HG02981 (cell line): Measurements from ENCODE around the gene PCNX1.

Experiments used
- ATAC-seq: cut with Tn5 transposase; IDR thresholded peaks from one replicate; pipeline ENCODE4 v1.9.1; 2021; ENCODE audit warnings: mild to moderate bottlenecking, moderate library complexity; ENCODE audit not compliant: unreplicated experiment

Gene PCNX1

DNA sequence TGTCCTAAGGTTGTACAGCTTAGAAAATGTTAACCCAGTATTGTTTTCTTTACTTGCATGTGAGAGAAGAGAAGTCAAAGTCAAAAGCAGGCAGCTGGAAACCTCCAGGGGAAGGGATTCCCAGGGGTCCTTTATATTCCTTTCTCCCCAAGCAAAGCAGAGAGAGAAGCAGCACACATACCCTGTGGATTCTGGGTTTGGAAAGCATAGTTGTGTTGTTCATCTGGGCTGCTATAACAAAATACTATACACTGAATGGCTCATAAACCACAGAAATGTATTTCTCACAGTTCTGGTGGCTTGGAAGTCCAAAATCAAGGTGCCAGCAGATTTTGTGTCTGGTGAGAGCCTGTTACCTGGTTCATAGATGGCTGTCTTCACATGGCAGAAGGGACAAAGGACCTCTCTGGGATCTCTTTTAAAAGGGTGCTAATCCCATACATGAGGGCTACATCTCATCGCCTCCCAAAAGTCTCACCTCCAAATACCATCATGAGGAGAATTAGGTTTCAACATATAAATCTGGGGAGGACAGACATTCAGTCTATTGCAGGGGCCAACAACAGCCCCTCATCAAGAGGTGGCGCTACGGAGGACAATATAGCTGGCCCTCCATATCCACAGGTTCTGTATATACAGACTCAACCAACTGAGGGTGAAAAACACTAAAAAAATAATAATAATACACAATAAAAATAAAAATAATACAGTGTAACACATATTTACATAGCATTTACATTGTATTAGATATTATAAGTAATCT is 19.3 kb upstream of the PCNX1 start:
- ATAC-seq: no peak

DNA sequence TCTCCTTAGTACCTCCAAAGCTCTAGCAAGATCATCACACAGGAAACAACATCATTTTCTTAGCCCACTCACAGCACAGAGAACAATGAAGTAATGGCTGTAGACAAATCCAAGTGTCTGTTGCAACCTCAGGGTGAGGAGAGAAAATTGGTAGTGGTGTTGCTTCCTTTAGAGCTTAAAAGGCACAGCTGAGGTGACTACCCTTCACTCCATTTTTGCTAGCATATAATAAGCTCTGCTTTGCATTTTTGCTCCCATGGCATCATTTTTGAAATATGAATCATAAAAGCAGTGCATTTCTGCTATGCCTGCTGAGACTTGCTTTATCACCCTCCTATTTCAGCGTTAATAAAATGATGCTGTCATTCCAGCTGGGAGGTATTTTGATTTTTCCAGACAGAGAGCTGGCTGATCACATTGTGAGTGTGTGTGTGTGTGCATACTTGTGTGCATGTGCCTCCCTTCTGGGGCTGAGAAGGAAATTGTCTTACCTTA is 18.5 kb upstream of the PCNX1 start:
- no peak for ATAC-seq

DNA sequence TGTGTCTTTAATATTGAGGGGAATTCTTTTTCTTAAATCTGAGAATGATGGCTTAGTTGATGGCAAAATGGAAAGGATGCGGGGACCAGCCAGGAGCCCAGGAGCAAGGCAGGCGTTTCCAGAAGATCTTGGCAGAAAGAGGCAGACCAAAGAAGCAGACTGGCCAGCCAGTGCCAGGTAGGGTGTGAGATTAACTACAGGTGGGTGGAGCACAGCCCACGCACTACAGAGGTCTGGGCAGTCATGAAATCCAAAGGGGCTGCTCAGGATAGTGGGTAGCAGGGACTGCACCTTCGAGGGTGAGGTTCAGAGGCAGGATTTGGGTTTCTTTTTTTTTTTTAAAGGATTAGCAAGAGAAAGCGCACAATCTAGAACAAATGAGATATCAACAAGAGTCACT is 17.7 kb upstream of the PCNX1 start:
- ATAC-seq: no peak

DNA sequence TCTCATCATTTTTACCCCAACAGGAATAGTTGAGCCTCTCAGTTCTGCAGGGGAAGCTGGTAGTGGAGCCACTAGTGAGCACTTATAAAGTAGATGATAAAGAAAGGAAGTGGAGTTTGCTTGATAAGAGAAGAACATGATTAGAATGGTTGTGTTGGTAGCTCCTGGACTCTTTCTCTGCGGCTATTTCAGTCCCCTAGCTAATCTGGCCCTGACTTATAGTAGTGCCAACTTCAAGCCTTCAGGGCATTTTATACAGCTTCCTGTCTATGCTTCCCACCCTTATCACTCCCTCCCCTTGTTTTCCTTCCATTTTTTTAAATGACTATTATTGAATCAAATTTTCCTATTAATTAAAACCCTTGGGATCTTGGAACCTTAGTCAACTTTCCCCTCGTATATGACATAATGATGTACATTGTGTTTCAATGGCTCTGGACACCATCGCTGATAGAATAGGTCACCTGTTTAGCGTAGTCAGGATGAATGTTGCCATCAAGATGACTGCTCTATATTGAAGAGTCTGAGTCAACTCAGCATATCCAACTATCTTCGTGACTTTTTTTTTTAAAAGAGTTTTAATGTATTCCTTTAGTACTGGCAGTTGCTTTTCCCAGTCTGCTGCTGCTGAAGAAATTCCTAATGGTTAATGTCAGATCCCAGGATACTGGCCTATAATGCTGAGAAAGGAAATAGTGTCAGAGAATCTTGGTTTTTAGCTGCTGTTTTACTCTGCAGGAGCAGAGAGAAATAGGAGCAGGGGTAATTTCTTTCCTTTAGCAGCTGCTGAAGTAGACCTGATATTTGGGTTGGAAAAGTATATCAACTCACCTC is 16.2 kb upstream of the PCNX1 start:
- no peak for ATAC-seq

DNA sequence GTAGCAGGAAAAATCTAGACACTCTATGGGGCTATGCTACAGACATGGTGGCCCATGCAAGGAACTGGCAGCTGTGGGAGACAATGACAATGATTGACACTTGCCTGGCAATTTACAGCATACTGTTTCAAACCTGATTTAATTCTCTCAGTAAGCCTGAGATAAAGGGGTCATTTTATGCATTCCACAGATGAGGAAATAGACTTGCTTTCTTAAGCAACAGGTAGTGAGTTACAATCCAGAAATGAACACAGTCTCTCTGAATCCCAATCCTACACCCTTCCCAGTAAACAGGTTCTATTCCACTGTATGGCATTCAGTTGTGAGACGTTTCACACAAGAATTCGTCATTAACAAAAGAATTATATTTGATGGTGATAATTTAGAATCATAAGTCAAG is 15.5 kb upstream of the PCNX1 start:
- no peak for ATAC-seq

DNA sequence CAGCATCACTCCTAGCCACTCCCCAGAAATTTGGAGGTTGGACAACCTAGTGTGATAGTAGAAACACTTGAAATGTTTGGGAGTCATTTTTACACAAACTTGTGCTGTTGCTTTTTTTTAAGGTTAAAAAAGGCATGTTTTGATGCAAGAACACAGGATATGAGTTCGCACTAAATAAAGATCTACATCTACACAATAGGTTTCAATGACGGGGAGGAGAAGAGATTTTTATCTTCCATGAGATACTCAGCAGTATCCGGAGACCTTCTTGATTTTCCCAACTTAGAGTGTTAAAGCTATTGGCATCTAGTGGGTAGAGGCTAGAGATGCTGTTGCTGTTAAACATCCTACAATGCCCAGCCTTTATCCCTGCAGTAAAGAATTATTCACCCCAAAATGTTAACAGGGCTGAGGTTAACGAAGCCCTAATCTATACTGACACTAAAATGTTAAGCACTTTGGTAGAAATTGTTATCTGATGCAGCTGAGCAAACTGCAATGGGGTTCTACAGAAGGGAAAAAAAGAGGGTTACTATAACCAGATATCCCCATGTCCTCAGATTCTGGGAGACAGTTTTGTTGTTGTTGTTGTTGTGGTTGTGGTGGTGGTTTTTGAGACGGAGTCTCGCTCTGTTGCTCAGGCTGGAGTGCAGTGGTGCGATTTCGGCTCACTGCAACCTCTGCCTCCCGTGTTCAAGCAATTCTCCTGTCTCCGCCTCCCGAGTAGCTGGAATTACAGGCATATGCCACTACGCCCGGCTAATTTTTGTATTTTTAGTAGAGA is 14.0 kb upstream of the PCNX1 start:
- ATAC-seq: no peak

DNA sequence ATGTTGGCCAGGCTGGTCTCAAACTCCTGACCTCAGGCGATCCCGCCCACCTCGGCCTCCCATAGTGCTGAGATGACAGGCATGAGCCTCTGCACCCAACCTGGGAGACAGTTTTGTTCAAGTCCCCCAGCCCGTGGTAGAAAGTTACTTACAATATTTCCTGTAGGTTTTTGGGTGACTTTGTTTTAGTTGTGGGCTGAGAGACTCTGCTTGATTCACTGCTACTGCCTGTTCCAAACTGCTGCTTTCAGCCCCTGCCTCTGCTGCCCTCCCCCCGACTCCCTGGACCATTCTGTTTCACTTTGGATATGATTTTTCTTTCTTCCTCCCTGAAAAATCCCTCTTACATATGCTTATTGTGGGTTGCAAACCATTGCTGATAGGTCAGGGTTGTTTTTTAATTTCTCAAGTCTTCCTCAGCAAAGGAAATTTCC is 13.4 kb upstream of the PCNX1 start:
- no peak for ATAC-seq

DNA sequence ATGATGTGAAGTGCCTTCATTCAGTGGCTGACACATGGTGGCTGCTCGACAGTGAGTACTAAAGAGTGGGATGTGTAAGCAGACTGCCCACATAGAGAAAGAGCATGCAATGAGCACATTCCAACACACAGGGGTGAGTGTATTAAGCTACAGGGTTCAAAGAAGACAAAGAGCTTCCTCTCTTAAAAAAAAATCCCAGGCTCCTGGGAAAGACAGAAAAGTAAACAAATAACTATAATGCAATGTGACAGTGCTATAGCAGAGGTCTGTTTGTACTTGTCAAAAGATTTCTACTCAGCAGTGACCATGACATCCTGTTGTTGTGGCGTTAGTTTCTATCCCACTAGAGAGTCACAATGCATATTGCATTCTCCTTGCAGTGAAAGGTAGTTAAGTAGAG is 12.4 kb upstream of the PCNX1 start:
- ATAC-seq: no peak

DNA sequence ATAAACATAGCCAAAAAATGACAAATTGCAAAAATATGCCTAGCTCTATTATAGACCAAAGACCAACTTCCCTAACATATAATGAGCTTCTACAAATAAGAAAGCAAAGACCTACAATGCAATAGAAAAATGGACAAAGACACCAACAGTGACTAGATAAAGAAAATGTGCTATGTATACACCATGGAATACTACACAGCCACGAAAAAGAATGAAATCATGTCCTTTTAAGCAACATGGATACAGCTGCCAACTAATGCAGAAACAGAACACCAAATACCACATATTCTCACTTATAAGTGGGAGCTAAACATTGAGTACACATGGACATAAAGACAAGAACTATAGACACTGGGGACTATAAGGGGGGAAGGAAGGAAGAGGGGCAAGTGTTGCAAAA is 10.9 kb upstream of the PCNX1 start:
- ATAC-seq: no peak

DNA sequence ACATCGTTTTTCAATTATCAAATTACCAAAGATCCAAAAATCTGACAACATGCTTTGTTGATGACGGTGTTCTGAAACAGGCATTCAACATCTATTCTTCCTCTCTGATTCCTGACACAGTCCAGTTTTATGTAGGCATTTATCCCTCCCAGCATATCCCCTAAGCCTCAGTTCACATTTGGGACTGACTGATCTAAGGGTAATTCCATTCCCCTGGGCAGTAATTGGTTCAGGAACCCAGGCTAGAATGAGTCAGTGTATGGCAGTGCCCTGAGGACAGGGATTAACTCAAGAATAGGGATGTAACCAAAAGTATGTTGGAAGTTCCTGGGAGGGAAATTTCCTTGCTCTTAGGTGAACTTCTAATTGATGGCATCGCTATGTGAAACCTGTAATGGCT is 10.3 kb upstream of the PCNX1 start:
- no peak for ATAC-seq

DNA sequence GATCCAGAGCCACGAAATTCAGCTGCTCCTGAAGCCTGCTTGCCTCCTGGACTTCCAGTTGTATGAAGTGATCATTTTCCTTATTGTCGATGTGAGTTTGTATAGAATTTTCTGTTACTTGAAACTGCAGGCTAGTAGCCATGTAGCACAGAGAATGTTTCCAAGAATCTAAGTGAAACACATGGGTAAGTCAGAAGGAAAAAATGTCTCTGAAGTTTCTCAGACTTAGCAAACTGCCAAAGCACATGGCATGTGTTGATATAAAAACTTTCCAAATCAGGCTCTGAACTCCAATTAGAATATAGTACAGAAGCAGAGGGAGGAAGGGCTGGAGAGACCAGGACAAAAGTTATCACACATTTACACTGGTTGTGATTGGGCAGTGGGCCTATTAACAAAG is 9.8 kb upstream of the PCNX1 start:
- no peak for ATAC-seq

DNA sequence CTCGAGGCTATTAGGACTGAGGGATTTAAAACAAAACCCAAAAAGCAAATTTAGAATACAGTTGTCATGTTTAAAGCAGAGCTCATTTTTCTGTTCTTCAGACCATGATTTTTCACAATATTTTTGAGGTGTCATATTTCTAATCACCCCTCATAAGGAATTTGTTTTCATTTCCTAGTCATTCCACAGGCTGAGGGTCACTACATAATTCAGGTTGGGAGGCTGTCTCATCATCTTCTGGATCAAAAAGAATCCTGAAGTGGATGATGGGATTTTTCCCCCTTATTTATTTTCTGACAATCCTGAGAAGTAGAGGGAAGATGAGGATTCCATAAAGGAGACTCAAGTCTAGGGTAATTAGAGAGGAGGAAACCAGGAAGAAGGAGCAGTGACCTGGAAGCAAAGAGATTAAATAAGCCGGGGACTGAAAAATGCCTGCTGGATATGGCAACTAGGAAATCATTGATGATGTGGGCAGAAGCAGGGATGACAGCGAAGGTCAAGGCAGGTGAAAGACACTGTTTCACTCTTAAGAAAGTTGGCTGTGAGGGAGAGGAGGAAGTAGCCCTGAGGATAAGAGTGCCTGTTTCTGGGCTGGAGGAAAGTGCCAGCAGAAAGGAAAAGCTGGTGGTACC is 9.0 kb upstream of the PCNX1 start:
- no peak for ATAC-seq

DNA sequence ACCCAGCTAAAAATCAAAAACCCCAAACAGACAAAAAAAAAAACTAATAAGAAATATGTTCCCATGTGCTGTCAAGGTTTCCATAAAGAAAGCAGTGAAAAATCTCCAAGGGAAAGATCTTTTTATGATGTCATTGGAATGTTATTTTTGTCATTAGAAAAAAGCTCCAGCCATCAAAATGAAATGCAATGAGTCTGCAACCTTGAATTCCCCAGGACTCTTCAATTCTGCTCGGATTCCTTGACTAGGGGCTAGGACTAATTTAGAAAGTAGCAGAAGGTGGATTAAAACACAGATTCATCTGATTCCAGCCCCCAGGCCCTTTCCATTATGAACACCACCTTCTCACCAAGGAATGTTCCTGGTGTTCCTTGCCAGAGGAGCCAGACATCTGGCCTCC is 6.0 kb upstream of the PCNX1 start:
- no peak for ATAC-seq

DNA sequence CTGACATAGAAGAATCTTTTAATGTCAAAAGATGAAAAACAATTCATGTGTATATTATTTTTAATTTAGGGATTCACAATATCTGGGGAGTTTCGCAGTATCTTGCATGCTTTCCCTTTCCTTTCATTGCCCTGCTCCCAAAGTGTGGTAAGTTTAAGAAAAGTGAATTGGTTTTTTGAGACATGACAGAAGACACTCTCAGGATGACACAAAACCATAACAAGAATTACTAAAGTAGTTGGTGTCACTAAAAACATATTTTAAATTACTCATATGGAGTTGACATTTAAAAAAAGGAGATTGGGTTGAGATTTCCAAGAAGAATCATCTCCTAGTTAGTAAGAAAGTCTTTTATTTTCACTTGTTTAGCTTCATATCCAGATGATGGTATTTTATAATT is 5.1 kb upstream of the PCNX1 start:
- ATAC-seq: no peak

DNA sequence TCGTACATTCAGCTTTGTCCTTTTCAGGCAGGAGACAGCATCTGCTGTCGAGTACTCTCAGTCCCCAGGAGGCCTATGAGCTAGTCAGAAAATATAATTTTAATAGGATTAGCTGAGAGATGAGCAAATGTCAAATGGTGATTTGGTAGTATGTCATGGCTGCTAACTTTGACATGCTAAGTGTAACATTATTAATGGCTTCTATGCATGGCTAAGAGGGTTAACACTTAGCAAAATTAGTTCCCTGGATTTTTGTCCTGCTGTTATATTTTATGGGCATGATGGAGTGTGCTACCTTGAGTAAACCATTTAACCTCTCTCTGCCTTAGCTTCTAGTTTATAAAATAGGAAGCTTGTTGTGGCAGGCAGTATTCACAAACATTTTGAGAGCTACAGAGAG is 2.9 kb upstream of the PCNX1 start:
- no peak for ATAC-seq

DNA sequence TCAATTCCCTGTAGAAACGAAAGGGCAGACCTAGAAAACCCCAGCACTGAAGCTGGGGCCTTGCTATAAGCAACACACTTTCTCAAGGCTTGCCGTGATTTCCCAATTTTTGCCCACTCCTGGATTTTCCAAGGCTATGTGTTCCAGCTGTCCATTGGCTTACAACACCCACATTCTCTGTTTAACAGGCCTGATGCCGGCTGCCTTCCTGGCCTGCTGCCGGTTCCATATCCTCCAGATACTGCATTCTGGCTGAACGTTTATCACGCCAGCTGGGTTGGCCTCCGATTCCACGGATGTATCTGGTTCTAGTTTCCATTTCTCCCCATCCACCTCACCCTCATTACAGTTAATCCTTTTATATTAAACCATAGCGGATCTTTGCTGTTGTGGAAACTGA is 2.0 kb upstream of the PCNX1 start:
- ATAC-seq: no peak

DNA sequence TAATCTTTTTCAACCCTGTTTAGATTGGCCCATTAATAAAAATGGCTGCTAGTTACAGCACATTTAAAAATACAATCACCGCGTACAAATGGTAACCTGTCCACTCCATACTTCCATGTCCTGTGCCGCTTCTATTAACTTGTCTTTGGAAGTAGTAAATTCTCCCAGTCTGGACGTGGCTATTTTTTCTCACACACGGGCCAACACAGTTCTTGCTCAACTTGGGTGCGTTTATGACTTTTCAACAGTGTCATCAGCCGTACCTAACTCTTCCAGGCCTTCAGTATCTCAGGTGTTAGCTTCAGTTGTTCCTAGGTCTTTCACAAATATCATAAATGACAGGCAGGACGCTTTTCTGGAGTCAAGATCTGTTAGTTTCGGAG is 475 bp upstream of the PCNX1 start:
- ATAC-seq: no peak

DNA sequence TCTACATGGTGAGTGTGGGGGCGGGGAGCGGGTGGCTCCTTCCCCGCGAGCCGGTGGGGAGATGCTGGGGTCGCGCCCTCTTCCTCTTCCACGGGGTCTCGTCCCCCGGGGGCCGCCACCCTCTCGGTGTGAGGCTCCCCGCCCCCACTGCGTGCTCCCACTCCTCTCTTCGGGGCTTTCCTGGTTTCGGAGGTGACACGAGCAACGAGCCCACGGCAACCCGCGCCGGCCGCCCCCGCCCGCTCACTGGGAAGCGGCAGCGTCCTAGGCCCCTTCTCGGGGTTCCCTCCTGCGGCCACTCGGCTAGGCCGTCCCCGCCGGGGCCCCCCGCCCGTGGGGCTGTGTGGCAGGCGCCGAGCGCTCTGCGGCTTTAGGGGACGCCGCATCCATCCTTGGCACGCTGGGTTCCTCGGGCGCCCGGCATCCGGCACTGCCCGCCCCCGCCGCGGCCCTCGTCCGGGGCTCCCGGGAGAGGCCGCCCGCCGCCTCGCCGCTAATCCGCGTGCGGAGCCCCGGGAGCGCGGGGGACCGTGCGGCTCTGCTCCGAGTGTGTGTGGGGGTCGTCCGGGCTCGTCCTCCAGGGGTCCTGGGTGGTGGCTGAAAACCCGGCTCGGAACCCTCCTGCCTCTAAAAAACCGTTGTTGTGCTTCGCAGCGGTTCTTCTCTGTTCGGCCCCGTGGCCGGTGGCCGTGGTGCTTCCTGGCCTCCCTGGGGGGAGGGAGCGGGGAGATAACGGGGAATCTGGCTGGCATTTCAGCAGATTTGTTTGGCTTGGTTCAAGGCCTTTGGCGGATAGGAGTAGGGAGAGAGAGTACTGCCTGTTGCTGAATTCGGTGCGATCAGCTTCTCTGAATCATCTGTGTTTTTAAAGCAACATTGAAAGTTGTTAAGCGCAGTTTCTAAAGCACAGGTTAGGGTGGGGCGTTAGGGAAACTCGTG is 1.0 kb downstream of the PCNX1 start:
- peak; percentile 17 for ATAC-seq

DNA sequence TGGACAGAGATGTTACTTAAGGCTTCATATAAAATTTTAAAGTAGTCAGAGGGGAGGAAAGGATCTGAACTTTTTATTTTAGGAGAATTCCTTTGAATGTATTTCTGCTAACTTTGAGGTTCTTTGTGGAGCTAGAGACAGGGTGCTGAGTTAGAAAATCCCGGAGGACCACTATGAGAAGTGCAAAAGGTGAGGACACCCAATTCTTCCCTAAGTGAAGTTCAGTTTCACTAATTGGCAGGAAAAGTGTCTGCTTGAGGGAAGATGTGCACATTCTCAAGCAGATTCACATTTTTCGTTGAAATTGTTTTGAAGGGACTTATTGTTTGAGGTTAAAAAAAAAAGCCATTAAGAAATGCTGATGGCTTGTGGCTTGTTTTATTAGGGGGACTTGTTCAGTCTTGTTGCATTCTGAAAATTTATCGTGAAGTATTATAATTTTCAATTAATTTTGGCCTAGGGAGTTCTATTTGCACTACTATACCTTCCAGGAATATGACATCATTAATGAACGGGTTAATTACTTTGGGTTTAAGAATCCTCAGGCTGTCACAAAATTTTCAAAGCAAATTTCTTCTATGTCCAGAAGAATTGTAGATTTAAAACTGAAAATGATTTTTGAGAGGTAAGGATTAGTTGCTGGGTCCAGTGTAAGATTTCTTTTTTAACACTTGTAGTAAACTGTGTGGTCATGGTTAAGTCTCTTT is 1.8 kb downstream of the PCNX1 start:
- no peak for ATAC-seq
